Mesenchymal stem cell (in vitro differentiated cells and primary cell): ENCODE data around the gene VTCN1.

ENCODE experiments used
- DNase-seq: peaks from one replicate; pipeline ENCODE4 v3.0.0-alpha.2; 2013
- H2AFZ ChIP-seq: one replicate; pipeline ENCODE4 v1.6.1; 2013; ENCODE audit warnings: low read depth, mild to moderate bottlenecking, control low read depth, inconsistent platforms, low read length, moderate library complexity
- H2AK5ac ChIP-seq: 2 replicates; pipeline ENCODE4 v1.6.1; 2013; ENCODE audit warnings: low read length, moderate library complexity, mild to moderate bottlenecking, inconsistent platforms; ENCODE audit not compliant: severe bottlenecking
- H2BK120ac ChIP-seq: one replicate; pipeline ENCODE4 v1.6.1; 2013; ENCODE audit warnings: low read depth, mild to moderate bottlenecking, inconsistent platforms, low read length, moderate library complexity
- H2BK12ac ChIP-seq, 2 experiments: one replicate each; pipeline ENCODE4 v1.6.1; 2013; ENCODE audit warnings: inconsistent platforms in 2 of 2, low read length in 2 of 2, mild to moderate bottlenecking in 2 of 2, moderate library complexity in 2 of 2, control low read depth in 1 of 2
- H2BK15ac ChIP-seq: one replicate; pipeline ENCODE4 v1.6.1; 2013; ENCODE audit warnings: mild to moderate bottlenecking, low read depth, inconsistent platforms; ENCODE audit not compliant: poor library complexity, severe bottlenecking
- H2BK5ac ChIP-seq: 2 replicates; pipeline ENCODE4 v1.6.1; 2013; ENCODE audit warnings: low read depth, mild to moderate bottlenecking, low read length, control low read depth, inconsistent platforms; ENCODE audit not compliant: poor library complexity, severe bottlenecking
- H3K14ac ChIP-seq, 2 experiments: one replicate each; pipeline ENCODE4 v1.6.1; 2013; ENCODE audit warnings: inconsistent platforms in 2 of 2, low read length in 2 of 2, control low read depth in 1 of 2, mild to moderate bottlenecking in 1 of 2, moderate library complexity in 1 of 2
- H3K18ac ChIP-seq, 2 experiments: one replicate each; pipeline ENCODE4 v1.6.1; 2013; ENCODE audit warnings: inconsistent platforms in 2 of 2, low read length in 2 of 2, control low read depth in 1 of 2, low read depth in 1 of 2, mild to moderate bottlenecking in 1 of 2
- H3K23ac ChIP-seq, 2 experiments: one replicate each; pipeline ENCODE4 v1.6.1; 2013; ENCODE audit warnings: inconsistent platforms in 2 of 2, low read length in 2 of 2, mild to moderate bottlenecking in 2 of 2, moderate library complexity in 2 of 2, control low read depth in 1 of 2
- H3K27ac ChIP-seq: 2 replicates; pipeline ENCODE4 v1.5.1; 2013; ENCODE audit warnings: mild to moderate bottlenecking, moderate library complexity, low read length, control low read depth, inconsistent platforms; ENCODE audit not compliant: poor library complexity, severe bottlenecking
- H3K27me3 ChIP-seq, 2 experiments: 2 replicates each; pipeline versions ENCODE4 v1.6.1 to v1.7.0; 2013; ENCODE audit warnings: low read length in 2 of 2, mild to moderate bottlenecking in 2 of 2, moderate library complexity in 2 of 2, control low read depth in 1 of 2, inconsistent platforms in 1 of 2; ENCODE audit not compliant: control insufficient read depth in 1 of 2, insufficient read depth in 1 of 2
- H3K36me3 ChIP-seq, 2 experiments: 2 replicates each; pipeline versions ENCODE4 v1.6.1 to v1.7.0; 2013; ENCODE audit warnings: low read length in 2 of 2, control low read depth in 1 of 2, inconsistent platforms in 1 of 2, low read depth in 1 of 2, mild to moderate bottlenecking in 1 of 2; ENCODE audit not compliant: insufficient read depth in 2 of 2, control insufficient read depth in 1 of 2
- H3K4ac ChIP-seq, 2 experiments: one replicate each; pipeline ENCODE4 v1.6.1; 2013; ENCODE audit warnings: inconsistent platforms in 2 of 2, low read length in 2 of 2, mild to moderate bottlenecking in 2 of 2, moderate library complexity in 2 of 2, control low read depth in 1 of 2, low read depth in 1 of 2
- H3K4me1 ChIP-seq: 2 replicates; pipeline ENCODE4 v1.6.1; 2013; ENCODE audit warnings: low read depth, low read length, control low read depth; ENCODE audit not compliant: control insufficient read depth, insufficient read depth
- H3K4me2 ChIP-seq: 2 replicates; pipeline ENCODE4 v1.6.1; 2013; ENCODE audit warnings: low read length, mild to moderate bottlenecking, inconsistent platforms; ENCODE audit not compliant: poor library complexity, severe bottlenecking
- H3K4me3 ChIP-seq, 2 experiments: 2 replicates each; pipeline versions ENCODE4 v1.5.1 to v1.7.0; 2013; ENCODE audit warnings: low read length in 2 of 2, mild to moderate bottlenecking in 2 of 2, control low read depth in 1 of 2, low read depth in 1 of 2; ENCODE audit not compliant: insufficient read depth in 1 of 2
- H3K79me1 ChIP-seq: replicated peaks from 2 replicates; pipeline ENCODE4 v1.6.1; 2013; ENCODE audit warnings: mild to moderate bottlenecking, control low read depth, low read length, inconsistent platforms; ENCODE audit not compliant: poor library complexity, severe bottlenecking
- H3K9ac ChIP-seq: 2 replicates; pipeline ENCODE4 v1.7.0; 2013; ENCODE audit warnings: mild to moderate bottlenecking, low read length, moderate library complexity
- H3K9me3 ChIP-seq: 2 replicates; pipeline ENCODE4 v1.7.0; 2013; ENCODE audit warnings: mild to moderate bottlenecking, low read length; ENCODE audit not compliant: control insufficient read depth
- H4K8ac ChIP-seq: one replicate; pipeline ENCODE4 v1.6.1; 2013; ENCODE audit warnings: inconsistent platforms, mild to moderate bottlenecking, low read length, moderate library complexity
- H4K91ac ChIP-seq: one replicate; pipeline ENCODE4 v1.6.1; 2013; ENCODE audit warnings: mild to moderate bottlenecking, low read length, inconsistent platforms
- WGBS: methylation state at CpG from one replicate; pipeline ENCODE4 v1.1.7; 2013; ENCODE audit warnings: mixed read lengths; 5-methylcytosine and 5-hydroxymethylcytosine counted together

Gene VTCN1

DNA sequence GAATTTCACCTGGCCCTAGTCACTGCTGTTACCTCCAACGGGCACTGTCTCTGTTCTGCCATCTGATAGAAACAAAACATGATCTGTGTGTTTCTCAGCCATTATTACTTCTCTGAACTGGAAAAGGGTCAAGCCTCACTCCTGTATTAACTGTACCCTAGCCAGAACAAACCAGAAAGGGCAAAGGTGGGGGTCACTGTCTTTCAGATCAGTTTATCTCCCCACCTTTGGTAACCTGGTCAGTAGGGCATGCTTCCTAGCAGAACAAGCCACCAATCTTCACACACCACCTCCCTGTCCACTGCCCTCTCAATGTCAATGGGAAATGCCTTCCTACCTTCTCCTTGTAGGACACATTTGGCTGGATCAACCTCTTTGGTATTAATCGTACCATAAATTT lies 93.0 kb downstream of the VTCN1 start:
- Histone ChIP-seq H3K4me2 (no peak overlapping the region), H3K18ac (no peak overlapping the region), H2BK5ac (no peak overlapping the region), H3K23ac (no peak overlapping the region), H3K14ac (no peak overlapping the region), H2BK12ac (no peak overlapping the region), H3K4me3 (no peak overlapping the region), H3K4me1 (peaks cover 10% of the 10 kb centered on the region), H3K4ac (no peak overlapping the region), H2AK5ac (no peak overlapping the region), H3K36me3 (peaks cover 3 to 13% of the 10 kb centered on the region in 2 experiments), H3K79me1 (no peaks in the 10 kb centered on the region), H4K8ac (no peak overlapping the region), H3K27me3 (no peaks in the 10 kb centered on the region), H4K91ac (peak overlapping the region; percentile 25), H3K9me3 (no peaks in the 10 kb centered on the region), H2BK120ac (no peak overlapping the region), H2AFZ (no peak overlapping the region), H2BK15ac (no peak overlapping the region), H3K9ac (no peak overlapping the region), H3K27ac (no peak overlapping the region)
- WGBS: 91% methylated on average over 2 of the region's 2 CpGs
- DNase-seq: no peak

DNA sequence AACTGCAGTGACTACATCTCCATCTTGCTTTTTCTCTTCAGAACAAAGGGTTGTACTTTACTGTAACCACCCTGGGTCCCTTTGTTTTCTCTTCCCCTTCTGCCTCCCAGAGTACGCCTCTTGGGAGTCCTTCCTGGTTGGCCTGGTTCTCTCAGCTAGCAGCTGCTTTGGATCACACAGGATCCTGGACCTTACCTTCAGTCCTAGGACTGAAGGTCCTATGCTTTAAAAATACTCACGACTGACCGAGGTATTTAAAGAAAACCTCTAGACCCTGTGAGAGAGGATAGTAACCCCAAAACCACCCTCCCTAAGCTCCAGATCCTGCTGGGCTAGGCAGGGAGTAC lies 94.0 kb downstream of the VTCN1 start:
- H3K18ac ChIP-seq: no peak overlapping the region
- no peak overlapping the region for H4K8ac ChIP-seq
- no peak overlapping the region for H2AK5ac ChIP-seq
- peaks cover 5% of the 10 kb centered on the region for H3K4me1 ChIP-seq
- H3K27ac ChIP-seq: no peak overlapping the region
- no peak overlapping the region for H2BK120ac ChIP-seq
- H3K36me3 ChIP-seq: peaks cover 3 to 13% of the 10 kb centered on the region in 2 experiments
- H2AFZ ChIP-seq: no peak overlapping the region
- H3K27me3 ChIP-seq: no peaks in the 10 kb centered on the region
- H3K4ac ChIP-seq: no peak overlapping the region
- WGBS: 92% methylated on average over 3 of the region's 3 CpGs
- H3K4me3 ChIP-seq: no peak overlapping the region
- no peak overlapping the region for H3K23ac ChIP-seq
- no peaks in the 10 kb centered on the region for H3K9me3 ChIP-seq
- H2BK12ac ChIP-seq: no peak overlapping the region
- no peak overlapping the region for H2BK5ac ChIP-seq
- H3K79me1 ChIP-seq: no peaks in the 10 kb centered on the region
- no peak overlapping the region for H3K9ac ChIP-seq
- H4K91ac ChIP-seq: no peak overlapping the region
- no peak overlapping the region for H2BK15ac ChIP-seq
- H3K14ac ChIP-seq: no peak overlapping the region
- H3K4me2 ChIP-seq: no peak overlapping the region
- DNase-seq: no peak

DNA sequence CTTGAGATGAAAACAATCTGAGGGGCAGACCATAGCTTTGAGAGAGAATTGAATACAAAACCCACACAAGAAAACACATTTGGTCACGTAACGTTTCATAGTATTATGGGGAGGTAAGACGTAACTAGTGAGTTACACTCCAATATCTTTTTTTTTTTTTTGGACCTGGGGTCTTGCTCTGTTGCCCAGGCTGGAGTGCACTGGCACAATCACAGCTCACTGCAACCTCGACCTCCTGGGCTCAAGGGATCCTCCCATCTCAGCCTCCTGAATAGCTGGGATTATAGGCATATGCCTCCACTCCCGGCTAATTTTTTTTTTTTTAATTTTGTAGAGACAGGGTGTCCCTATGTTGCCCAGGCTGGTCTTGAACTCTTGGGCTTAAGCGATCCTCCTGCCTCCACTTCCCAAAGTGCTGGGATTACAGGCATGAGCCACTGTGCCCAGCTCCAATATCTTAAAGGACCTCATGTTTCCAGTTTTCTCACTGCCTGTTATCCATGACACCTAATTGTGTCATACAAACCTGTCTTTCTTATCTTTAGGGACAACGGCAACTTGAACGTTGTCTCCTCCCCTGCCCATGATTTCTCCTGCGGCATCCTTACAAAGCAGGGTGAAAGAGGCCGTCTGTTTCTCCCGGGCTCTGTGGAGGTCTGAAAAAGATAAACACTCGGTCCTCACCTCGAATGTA lies 94.5 kb downstream of the VTCN1 start:
- H3K36me3 ChIP-seq: peaks cover 3 to 13% of the 10 kb centered on the region in 2 experiments
- no peaks in the 10 kb centered on the region for H3K79me1 ChIP-seq
- H2AFZ ChIP-seq: no peak overlapping the region
- no peak overlapping the region for H4K8ac ChIP-seq
- H3K14ac ChIP-seq: no peak overlapping the region
- DNase-seq: no peak
- H3K27ac ChIP-seq: no peak overlapping the region
- H3K4me3 ChIP-seq: no peak overlapping the region
- H3K9me3 ChIP-seq: no peaks in the 10 kb centered on the region
- no peak overlapping the region for H2BK5ac ChIP-seq
- peaks cover 5% of the 10 kb centered on the region for H3K4me1 ChIP-seq
- no peak overlapping the region for H2BK120ac ChIP-seq
- H3K27me3 ChIP-seq: no peaks in the 10 kb centered on the region
- no peak overlapping the region for H3K18ac ChIP-seq
- no peak overlapping the region for H3K4ac ChIP-seq
- H3K9ac ChIP-seq: no peak overlapping the region
- H2BK12ac ChIP-seq: no peak overlapping the region
- no peak overlapping the region for H2AK5ac ChIP-seq
- H2BK15ac ChIP-seq: no peak overlapping the region
- H3K4me2 ChIP-seq: no peak overlapping the region
- H3K23ac ChIP-seq: no peak overlapping the region
- no peak overlapping the region for H4K91ac ChIP-seq
- 95% methylated on average over 13 of the region's 13 CpGs for WGBS

DNA sequence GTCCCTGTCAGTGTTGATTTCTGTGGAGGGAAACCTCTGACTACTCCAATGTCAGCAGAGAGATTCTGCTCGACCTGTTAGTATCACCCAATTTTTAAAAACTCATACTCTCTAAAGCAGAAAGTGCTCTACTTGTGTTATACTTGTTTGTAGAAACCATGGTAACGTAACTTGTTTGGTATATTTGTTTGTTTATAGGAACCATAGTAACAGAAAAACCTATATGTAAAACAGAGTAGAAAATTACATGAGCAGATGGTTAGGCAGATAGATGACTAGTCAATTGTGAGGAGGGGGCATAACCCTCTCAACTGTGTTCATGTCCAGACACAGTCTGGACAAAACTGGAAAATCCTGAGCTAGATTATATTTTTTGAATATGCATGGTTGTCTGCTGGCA lies 95.8 kb downstream of the VTCN1 start:
- Histone ChIP-seq H3K27me3 (no peaks in the 10 kb centered on the region), H3K36me3 (peaks cover 3 to 13% of the 10 kb centered on the region in 2 experiments), H2BK120ac (no peak overlapping the region), H3K9me3 (no peaks in the 10 kb centered on the region), H3K4me1 (no peaks in the 10 kb centered on the region), H2AK5ac (no peak overlapping the region), H2AFZ (no peak overlapping the region), H3K27ac (no peak overlapping the region), H3K23ac (no peak overlapping the region), H4K8ac (no peak overlapping the region), H3K79me1 (no peaks in the 10 kb centered on the region), H2BK12ac (no peak overlapping the region), H3K4ac (no peak overlapping the region), H3K14ac (no peak overlapping the region), H3K4me3 (no peak overlapping the region), H4K91ac (no peak overlapping the region), H3K9ac (no peak overlapping the region), H3K18ac (no peak overlapping the region), H3K4me2 (no peak overlapping the region), H2BK5ac (no peak overlapping the region), H2BK15ac (no peak overlapping the region)
- peak; percentile 71 for DNase-seq
- WGBS: no CpG with 5 or more reads among the region's 2 CpGs
